Activated naive CD4-positive, alpha-beta T cell treated with anti-CD3 and anti-CD28 coated beads for 36 hours (primary cell): ENCODE measurements around the gene ACP6. TPM values are rescaled to one million over a fixed set of nuclear protein-coding genes. Genes with fewer than 3 reads are reported as not detected.

Source experiments
- CTCF ChIA-PET: fragments of 350-600 bp; sonication (Branson Sonifier 250); formaldehyde crosslinking; loops from one replicate; lab custom pipeline; 2021; ENCODE audit warnings: antibody characterized with exemption; lab: Charles Lee
- DNase-seq: peaks from one replicate; pipeline ENCODE4 v3.0.0-alpha.2; 2020
- H3K27ac Mint-ChIP-seq: one replicate; pipeline ENCODE4 v1.8.0; 2021; ENCODE audit warnings: mild to moderate bottlenecking, mixed read lengths
- H3K27me3 Mint-ChIP-seq: one replicate; pipeline ENCODE4 v1.8.0; 2021; ENCODE audit warnings: low read depth, mixed read lengths
- H3K36me3 Mint-ChIP-seq: one replicate; pipeline ENCODE4 v1.8.0; 2021; ENCODE audit warnings: low read depth, mixed read lengths
- H3K4me1 Mint-ChIP-seq: one replicate; pipeline ENCODE4 v1.8.0; 2021; ENCODE audit warnings: low read depth, mixed read lengths
- H3K4me3 Mint-ChIP-seq: one replicate; pipeline ENCODE4 v1.8.0; 2021; ENCODE audit warnings: mild to moderate bottlenecking, moderate library complexity, mixed read lengths
- H3K9me3 Mint-ChIP-seq: one replicate; pipeline ENCODE4 v1.8.0; 2021; ENCODE audit warnings: mixed read lengths
- intact Hi-C: fragments of 100-400 bp; cut with micrococcal nuclease; formaldehyde crosslinking; loops from one replicate; pipeline ENCODE4 v1.15.1; 2023
- total RNA-seq, 2 experiments: library from RNA; stranded (reverse); gene quantifications; one replicate each; pipeline ENCODE4 v1.2.3, GENCODE V29; 2021

Gene ACP6
- total RNA-seq, 2 experiments from 2014 or later: 14.4 to 16.3 TPM

DNA sequence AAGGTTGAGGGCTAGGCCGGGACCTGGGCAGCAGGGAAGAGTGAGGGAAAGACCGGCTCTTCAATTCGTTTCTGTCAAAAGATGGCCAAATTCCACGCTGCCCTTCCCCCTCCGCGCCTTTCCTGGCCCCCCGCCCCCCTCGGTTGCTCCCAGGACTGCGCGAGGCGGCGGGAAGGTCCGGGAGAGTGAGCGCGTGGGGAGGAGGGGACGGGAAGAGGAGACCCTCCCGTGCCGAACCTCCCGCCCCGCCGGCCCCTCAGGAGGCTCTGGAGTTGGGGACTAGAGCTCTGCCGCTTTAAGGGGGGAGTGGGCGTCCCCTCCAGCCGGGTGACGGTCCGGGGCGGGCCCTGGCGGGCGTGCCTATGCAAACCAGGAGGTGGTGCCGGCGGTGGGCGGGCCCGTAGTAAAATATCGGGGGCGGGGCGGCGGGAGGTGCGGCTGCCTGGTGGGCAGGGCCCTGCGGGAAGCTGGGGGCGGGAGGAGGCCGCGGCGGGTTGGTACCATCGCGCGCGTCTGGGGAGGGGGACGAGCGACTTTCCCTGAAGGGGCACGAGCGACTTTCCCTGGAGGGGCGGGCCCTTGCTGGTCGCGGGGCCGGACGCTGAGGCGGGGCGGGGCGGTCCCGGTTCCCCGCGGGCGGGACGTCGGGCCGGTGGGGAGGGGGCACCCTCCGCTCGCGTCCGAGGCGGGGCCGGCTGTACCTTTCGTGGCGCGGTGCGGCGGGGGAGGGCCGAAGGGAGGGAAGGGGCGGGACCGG lies 70.8 kb downstream of the ACP6 start:
- Mint-ChIP-seq H3K4me3 (peak overlapping the region; percentile 86), H3K36me3 (no peaks in the 10 kb centered on the region), H3K4me1 (peaks cover 24% of the 10 kb centered on the region), H3K27me3 (no peaks in the 10 kb centered on the region), H3K9me3 (no peaks in the 10 kb centered on the region), H3K27ac (peak overlapping the region; percentile 84)
- CTCF ChIA-PET: interaction anchor here (0.6 to 1.2 kb wide), 3 partner anchors 32 to 84 kb away, joined by 3 to 4 read pairs (median 4); no protein-coding TSS in a partner anchor
- DNase-seq: peak; percentile 97
- intact Hi-C loops: loop anchor here (1.0 to 10.0 kb wide), 8 partner anchors 19 to 515 kb away; partner anchors contain the start of genes ACP6 and BCL9

DNA sequence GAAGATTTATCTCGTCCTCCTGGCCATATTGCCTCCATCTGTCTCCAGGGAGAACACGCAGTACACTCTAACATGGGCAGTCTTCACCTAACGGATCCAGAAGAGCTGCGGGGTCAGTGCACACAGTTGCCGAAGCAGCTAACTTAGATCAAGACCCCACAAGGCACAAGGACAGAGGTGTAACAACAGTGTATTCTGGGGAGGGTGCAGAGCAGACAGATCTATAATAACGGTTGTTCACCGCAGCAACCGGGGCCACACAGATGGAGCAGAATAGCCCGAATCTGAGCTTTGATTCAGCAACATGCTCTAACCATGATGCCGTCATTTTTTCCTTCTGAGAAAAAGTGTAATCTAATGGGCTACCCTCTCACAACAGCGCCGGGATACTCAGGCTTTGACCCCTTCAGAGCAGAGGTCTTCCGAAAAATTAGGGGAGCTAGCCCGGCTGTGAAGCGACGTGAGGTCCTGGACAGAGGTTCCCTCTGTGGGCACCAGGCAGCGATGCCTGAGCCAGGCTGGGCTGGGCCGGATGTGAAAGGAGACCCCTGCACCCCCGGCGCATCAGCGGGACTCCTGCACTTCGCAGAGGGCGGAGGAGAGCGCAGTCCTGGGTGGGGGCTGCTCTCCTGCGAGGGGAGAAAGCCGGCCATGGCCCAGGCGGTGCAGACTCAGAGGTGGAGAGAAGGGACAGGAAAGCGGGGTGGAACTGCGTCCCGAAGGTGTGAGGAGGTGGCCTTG lies 71.5 kb downstream of the ACP6 start:
- CTCF ChIA-PET: interaction anchor here (0.6 to 1.2 kb wide), 7 partner anchors 13 to 83 kb away, joined by 3 to 4 read pairs (median 3); no protein-coding TSS in a partner anchor

DNA sequence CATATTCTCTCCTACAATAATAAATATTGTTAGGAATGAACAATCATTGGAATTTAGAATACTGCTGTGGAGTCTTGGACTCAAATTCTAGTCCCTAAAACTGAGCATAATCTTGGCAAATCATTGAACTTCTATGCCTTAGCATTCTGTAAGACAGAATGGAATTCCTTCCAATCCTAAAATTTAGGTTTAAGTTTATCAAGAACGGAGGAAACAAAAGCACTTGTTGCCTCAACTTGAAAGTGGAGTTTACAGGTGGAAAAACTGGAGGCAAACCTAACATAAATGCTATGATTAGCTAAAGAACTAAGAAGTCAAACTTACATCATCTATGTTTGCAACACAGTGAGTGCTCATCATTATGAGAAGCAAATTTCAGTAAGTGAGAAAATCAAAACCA lies 73.3 kb downstream of the ACP6 start:
- H3K36me3 Mint-ChIP-seq: no peaks in the 10 kb centered on the region
- intact Hi-C loops: loop anchor here (5.0 kb wide), 1 partner anchor 75 kb away; the partner anchor contains the start of gene ACP6
- H3K4me1 Mint-ChIP-seq: peaks cover 18% of the 10 kb centered on the region
- H3K27ac Mint-ChIP-seq: no peak overlapping the region
- CTCF ChIA-PET: interaction anchor here (1.1 to 1.8 kb wide), 3 partner anchors 42 to 69 kb away, joined by 3 to 5 read pairs (median 3); no protein-coding TSS in a partner anchor
- no peak overlapping the region for H3K4me3 Mint-ChIP-seq
- no peak for DNase-seq
- H3K27me3 Mint-ChIP-seq: no peaks in the 10 kb centered on the region
- no peaks in the 10 kb centered on the region for H3K9me3 Mint-ChIP-seq

More for the DNA sequence above, 71.5 kb downstream of the ACP6 start:
- intact Hi-C loops: loop anchor here (1.0 to 5.0 kb wide), 4 partner anchors 18 to 74 kb away; partner anchors contain the start of genes ACP6 and BCL9
- Mint-ChIP-seq H3K9me3 (no peaks in the 10 kb centered on the region), H3K4me3 (peak overlapping the region; percentile 86), H3K27me3 (no peaks in the 10 kb centered on the region), H3K36me3 (no peaks in the 10 kb centered on the region), H3K4me1 (peaks cover 24% of the 10 kb centered on the region), H3K27ac (peak overlapping the region; percentile 84)
- peak; percentile 43 for DNase-seq

Other genes with a start within 250 kb of the ACP6 start
- 10 to 100 TPM; 15.8 to 17.2 TPM for gene BCL9, start 129.0 kb downstream of the ACP6 start, total RNA-seq
- not detected for gene GJA5, start 90.1 kb upstream of the ACP6 start, total RNA-seq
- gene GJA8, start 232.3 kb upstream of the ACP6 start, total RNA-seq: not detected